Activated CD4-positive, alpha-beta memory T cell treated with anti-CD3 and anti-CD28 coated beads, Interleukin-2, amount 10 ng/mL, durations not matched to agents 7 days and 5 days (primary cell): Measurements from ENCODE around the gene ETFA. TPM values are rescaled to one million over a fixed set of nuclear protein-coding genes. Genes with fewer than 3 reads are reported as not detected.

ENCODE experiments used
- CTCF ChIA-PET: fragments of 350-600 bp; sonication (Branson Sonifier 250); formaldehyde crosslinking; loops from one replicate; lab custom pipeline; 2021; ENCODE audit warnings: antibody characterized with exemption, inconsistent platforms; lab: Charles Lee
- POLR2A ChIA-PET: fragments of 350-600 bp; sonication (Branson Sonifier 250); formaldehyde crosslinking; loops from one replicate; lab custom pipeline; 2021; ENCODE audit warnings: antibody characterized with exemption; lab: Charles Lee
- DNase-seq: peaks from one replicate; pipeline ENCODE4 v3.0.0-alpha.2; 2020
- H3K27ac Mint-ChIP-seq: one replicate; pipeline ENCODE4 v1.8.0; 2021; ENCODE audit warnings: mild to moderate bottlenecking, mixed read lengths
- H3K27me3 Mint-ChIP-seq: one replicate; pipeline ENCODE4 v1.8.0; 2021; ENCODE audit warnings: mixed read lengths
- H3K36me3 Mint-ChIP-seq: one replicate; pipeline ENCODE4 v1.8.0; 2021; ENCODE audit warnings: low read depth, mixed read lengths
- H3K4me1 Mint-ChIP-seq: one replicate; pipeline ENCODE4 v1.8.0; 2021; ENCODE audit warnings: mixed read lengths
- H3K4me3 Mint-ChIP-seq: one replicate; pipeline ENCODE4 v1.8.0; 2021; ENCODE audit warnings: mild to moderate bottlenecking, mixed read lengths
- H3K9me3 Mint-ChIP-seq: one replicate; pipeline ENCODE4 v1.8.0; 2021; ENCODE audit warnings: mixed read lengths
- total RNA-seq, 2 experiments: library from RNA; stranded (reverse); gene quantifications; one replicate each; pipeline ENCODE4 v1.2.3, GENCODE V29; 2021

ETFA gene
- total RNA-seq, 2 experiments from 2014 or later = 109 to 112 TPM

GRCh38 chr15:76345583-76345879 is 34.3 kb upstream of the ETFA start:
- no peak for DNase-seq
- ChIA-PET CTCF (interaction anchor here (1.3 to 3.3 kb wide), 2 partner anchors 10 to 11 kb away, joined by 4 to 9 read pairs; partner anchors contain the start of gene ISL2), POLR2A (interaction anchor here (1.0 to 2.9 kb wide), 4 partner anchors 9 to 560 kb away, joined by 3 to 15 read pairs (median 4); partner anchors contain the start of gene ISL2)
- Mint-ChIP-seq H3K4me1 (peaks cover 25% of the 10 kb centered on the region), H3K27me3 (peaks cover 68% of the 10 kb centered on the region), H3K9me3 (no peaks in the 10 kb centered on the region), H3K36me3 (peaks cover 24% of the 10 kb centered on the region), H3K27ac (no peak overlapping the region), H3K4me3 (peak overlapping the region; percentile 47)

- ChIA-PET CTCF (interaction anchor here (1.3 to 3.3 kb wide), 2 partner anchors 9 to 11 kb away, joined by 4 to 9 read pairs; partner anchors contain the start of gene ISL2), POLR2A (interaction anchor here (1.1 to 2.9 kb wide), 3 partner anchors 8 to 561 kb away, joined by 3 to 15 read pairs (median 4); partner anchors contain the start of gene ISL2)
- H3K27ac Mint-ChIP-seq = no peak overlapping the region
- H3K36me3 Mint-ChIP-seq = peaks cover 28% of the 10 kb centered on the region
- peaks cover 30% of the 10 kb centered on the region for H3K4me1 Mint-ChIP-seq
- H3K27me3 Mint-ChIP-seq = peaks cover 70% of the 10 kb centered on the region
- DNase-seq = no peak
- H3K4me3 Mint-ChIP-seq = peak overlapping the region; percentile 47
- no peaks in the 10 kb centered on the region for H3K9me3 Mint-ChIP-seq
Measured at GRCh38 chr15:76344893-76345582, 33.8 kb upstream of the ETFA start.

GRCh38 chr15:76343313-76343996 is 32.2 kb upstream of the ETFA start:
- H3K27me3 Mint-ChIP-seq = peaks cover 81% of the 10 kb centered on the region
- H3K9me3 Mint-ChIP-seq = no peaks in the 10 kb centered on the region
- no peak for DNase-seq
- H3K36me3 Mint-ChIP-seq = peaks cover 35% of the 10 kb centered on the region
- H3K4me3 Mint-ChIP-seq = no peak overlapping the region
- no peak overlapping the region for H3K27ac Mint-ChIP-seq
- CTCF ChIA-PET = interaction anchor here (3.3 kb wide), 1 partner anchor 8 kb away, joined by 9 read pairs; the partner anchor contains the start of gene ISL2
- peaks cover 46% of the 10 kb centered on the region for H3K4me1 Mint-ChIP-seq
- POLR2A ChIA-PET = no interaction called here

DNA sequence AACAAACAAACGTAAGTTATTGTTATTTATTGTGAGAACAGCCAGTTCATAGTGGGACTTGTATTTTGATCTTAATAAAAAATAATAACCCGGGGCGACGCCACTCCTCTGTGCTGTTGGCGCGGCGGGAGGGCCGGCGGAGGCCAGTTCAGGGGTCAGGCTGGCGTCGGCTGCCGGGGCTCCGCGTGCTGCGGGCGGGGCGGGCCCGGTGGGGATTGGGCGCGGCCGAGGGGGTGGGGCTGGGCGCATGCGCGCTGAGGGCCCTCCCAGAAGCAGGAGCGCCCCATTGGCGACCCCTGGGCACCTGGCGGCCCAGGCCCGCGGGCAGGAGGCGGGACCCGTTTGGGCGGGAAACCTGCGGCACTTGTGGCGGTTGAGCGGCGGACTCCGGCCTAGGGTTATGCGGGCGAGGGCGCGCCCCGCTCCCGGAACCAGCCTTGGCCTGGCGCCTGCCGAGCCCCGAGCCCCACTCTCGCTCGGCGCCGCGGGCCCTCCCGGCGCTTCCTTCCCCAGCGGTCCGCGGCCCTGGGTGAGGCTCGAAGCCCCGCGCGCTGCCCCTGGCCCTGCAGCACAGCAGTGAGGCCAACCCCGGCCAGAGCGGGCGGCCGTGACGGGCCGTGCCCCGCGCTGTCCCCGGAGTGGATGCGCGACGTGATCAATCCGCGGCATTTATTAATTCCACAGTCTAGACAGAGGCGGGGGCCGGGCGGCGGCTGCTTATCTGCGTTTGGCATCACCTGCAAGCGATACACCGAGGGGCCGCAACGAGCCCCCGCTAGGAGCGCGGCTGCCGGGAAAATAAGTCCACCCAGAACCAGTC is 31.3 kb upstream of the ETFA start:
- CTCF ChIA-PET = interaction anchor here (0.8 kb wide), 1 partner anchor 23 kb away, joined by 3 read pairs; no protein-coding TSS in a partner anchor
- Mint-ChIP-seq H3K36me3 (peaks cover 32% of the 10 kb centered on the region), H3K27me3 (peaks cover 76% of the 10 kb centered on the region), H3K9me3 (no peaks in the 10 kb centered on the region), H3K27ac (no peak overlapping the region), H3K4me1 (peaks cover 49% of the 10 kb centered on the region), H3K4me3 (peak overlapping the region; percentile 30)
- POLR2A ChIA-PET = no interaction called here
- no peak for DNase-seq

GRCh38 chr15:76342058-76342381 is 30.8 kb upstream of the ETFA start:
- no peaks in the 10 kb centered on the region for H3K9me3 Mint-ChIP-seq
- peaks cover 35% of the 10 kb centered on the region for H3K36me3 Mint-ChIP-seq
- ChIA-PET CTCF (interaction anchor here (0.8 to 1.0 kb wide), 2 partner anchors 23 to 203 kb away, joined by 3 read pairs; no protein-coding TSS in a partner anchor), POLR2A (no interaction called here)
- peaks cover 54% of the 10 kb centered on the region for H3K4me1 Mint-ChIP-seq
- DNase-seq = no peak
- H3K27ac Mint-ChIP-seq = peak overlapping the region; percentile 10
- H3K27me3 Mint-ChIP-seq = peaks cover 79% of the 10 kb centered on the region
- H3K4me3 Mint-ChIP-seq = peak overlapping the region; percentile 30

DNA sequence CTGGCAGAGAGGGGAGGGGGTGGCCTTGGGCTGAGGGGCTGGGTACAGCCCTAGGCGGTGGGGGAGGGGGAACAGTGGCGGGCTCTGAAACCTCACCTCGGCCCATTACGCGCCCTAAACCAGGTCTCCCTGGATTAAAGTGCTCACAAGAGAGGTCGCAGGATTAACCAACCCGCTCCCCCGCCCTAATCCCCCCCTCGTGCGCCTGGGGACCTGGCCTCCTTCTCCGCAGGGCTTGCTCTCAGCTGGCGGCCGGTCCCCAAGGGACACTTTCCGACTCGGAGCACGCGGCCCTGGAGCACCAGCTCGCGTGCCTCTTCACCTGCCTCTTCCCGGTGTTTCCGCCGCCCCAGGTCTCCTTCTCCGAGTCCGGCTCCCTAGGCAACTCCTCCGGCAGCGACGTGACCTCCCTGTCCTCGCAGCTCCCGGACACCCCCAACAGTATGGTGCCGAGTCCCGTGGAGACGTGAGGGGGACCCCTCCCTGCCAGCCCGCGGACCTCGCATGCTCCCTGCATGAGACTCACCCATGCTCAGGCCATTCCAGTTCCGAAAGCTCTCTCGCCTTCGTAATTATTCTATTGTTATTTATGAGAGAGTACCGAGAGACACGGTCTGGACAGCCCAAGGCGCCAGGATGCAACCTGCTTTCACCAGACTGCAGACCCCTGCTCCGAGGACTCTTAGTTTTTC is 30.2 kb upstream of the ETFA start:
- no peaks in the 10 kb centered on the region for H3K9me3 Mint-ChIP-seq
- DNase-seq = no peak
- POLR2A ChIA-PET = no interaction called here
- peaks cover 82% of the 10 kb centered on the region for H3K27me3 Mint-ChIP-seq
- CTCF ChIA-PET = interaction anchor here (0.8 to 1.0 kb wide), 2 partner anchors 24 to 202 kb away, joined by 3 read pairs; no protein-coding TSS in a partner anchor
- peak overlapping the region; percentile 30 for H3K4me3 Mint-ChIP-seq
- peak overlapping the region; percentile 10 for H3K27ac Mint-ChIP-seq
- peaks cover 59% of the 10 kb centered on the region for H3K4me1 Mint-ChIP-seq
- peaks cover 35% of the 10 kb centered on the region for H3K36me3 Mint-ChIP-seq

DNA sequence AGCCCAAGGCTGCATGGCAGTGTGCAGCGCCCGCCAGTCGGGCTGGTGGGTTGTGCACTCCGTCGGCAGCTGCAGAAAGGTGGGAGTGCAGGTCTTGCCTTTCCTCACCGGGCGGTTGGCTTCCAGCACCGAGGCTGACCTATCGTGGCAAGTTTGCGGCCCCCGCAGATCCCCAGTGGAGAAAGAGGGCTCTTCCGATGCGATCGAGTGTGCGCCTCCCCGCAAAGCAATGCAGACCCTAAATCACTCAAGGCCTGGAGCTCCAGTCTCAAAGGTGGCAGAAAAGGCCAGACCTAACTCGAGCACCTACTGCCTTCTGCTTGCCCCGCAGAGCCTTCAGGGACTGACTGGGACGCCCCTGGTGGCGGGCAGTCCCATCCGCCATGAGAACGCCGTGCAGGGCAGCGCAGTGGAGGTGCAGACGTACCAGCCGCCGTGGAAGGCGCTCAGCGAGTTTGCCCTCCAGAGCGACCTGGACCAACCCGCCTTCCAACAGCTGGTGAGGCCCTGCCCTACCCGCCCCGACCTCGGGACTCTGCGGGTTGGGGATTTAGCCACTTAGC is 29.6 kb upstream of the ETFA start:
- peak; percentile 48 for DNase-seq
- Mint-ChIP-seq H3K27ac (no peak overlapping the region), H3K36me3 (peaks cover 35% of the 10 kb centered on the region), H3K4me3 (peak overlapping the region; percentile 73), H3K9me3 (no peaks in the 10 kb centered on the region), H3K27me3 (peaks cover 79% of the 10 kb centered on the region), H3K4me1 (peaks cover 59% of the 10 kb centered on the region)
- ChIA-PET POLR2A (no interaction called here), CTCF (interaction anchor here (1.0 to 1.2 kb wide), 2 partner anchors 29 to 201 kb away, joined by 3 read pairs; partner anchors contain the start of gene ETFA)

DNA sequence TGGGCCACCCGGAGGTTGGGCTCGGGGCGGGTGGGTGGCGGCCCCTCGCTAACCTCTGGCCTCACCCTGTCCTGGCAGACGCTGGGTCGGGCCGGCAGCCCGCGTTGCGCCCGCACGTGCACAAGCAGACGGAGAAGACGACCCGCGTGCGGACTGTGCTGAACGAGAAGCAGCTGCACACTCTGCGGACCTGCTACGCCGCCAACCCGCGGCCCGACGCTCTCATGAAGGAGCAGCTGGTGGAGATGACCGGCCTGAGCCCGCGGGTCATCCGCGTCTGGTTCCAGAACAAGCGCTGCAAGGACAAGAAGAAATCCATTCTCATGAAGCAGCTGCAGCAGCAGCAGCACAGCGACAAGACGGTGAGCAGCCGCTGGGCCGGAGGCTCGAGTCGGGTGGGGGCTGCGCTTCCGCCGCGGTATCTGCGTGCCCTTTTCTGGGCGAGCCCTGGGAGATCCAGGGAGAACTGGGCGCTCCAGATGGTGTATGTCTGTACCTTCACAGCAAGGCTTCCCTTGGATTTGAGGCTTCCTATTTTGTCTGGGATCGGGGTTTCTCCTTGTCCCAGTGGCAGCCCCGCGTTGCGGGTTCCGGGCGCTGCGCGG is 29.0 kb upstream of the ETFA start:
- POLR2A ChIA-PET = no interaction called here
- H3K9me3 Mint-ChIP-seq = no peaks in the 10 kb centered on the region
- CTCF ChIA-PET = interaction anchor here (1.2 kb wide), 1 partner anchor 29 kb away, joined by 3 read pairs; the partner anchor contains the start of gene ETFA
- H3K27ac Mint-ChIP-seq = peak overlapping the region; percentile 22
- DNase-seq = no peak
- peaks cover 31% of the 10 kb centered on the region for H3K36me3 Mint-ChIP-seq
- peaks cover 60% of the 10 kb centered on the region for H3K4me1 Mint-ChIP-seq
- H3K27me3 Mint-ChIP-seq = peaks cover 76% of the 10 kb centered on the region
- peak overlapping the region; percentile 73 for H3K4me3 Mint-ChIP-seq

DNA sequence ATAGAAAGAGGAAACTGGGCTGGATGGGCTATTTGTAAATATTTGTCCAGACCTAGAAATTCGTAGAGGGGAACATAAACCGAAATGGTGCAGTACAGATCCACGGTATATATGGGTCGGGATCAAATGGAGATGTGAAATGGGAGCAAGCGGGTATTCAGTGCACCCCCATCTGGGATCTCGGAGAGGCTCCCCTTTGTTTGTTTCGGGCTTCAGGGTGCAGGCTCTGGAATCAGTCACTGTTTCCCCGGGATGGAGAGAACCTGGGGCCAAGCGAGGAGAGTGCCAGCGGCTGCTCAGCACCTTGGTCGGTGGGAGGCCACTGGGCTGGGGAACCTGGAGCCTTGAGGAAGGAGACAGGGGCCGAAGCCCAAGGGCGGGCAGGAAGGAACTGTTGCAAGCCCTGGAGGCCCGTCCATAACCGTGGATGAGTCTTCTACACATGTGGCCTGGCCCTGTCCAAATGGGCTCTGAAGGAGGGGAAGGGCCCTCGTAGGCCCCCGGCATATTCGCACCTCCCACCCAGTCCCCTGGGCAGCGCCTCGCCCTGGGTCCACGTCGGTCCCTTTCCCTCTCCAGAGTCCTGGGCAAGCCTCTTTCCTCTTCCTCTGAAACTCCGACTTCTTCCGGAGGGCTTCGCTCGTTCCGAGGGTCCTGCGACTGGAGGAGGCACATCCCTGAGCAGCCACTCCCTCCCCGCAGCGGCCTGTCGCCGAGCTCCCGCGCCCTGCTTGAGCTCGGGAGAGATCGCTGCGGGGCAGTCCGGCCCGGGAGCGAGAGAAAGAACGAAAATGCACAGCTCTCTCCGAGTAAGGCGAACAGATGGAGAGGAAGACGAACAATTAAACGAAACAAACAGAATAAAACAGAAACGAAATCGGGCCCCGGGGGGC is 28.3 kb upstream of the ETFA start:
- Mint-ChIP-seq H3K27me3 (peaks cover 70% of the 10 kb centered on the region), H3K27ac (peak overlapping the region; percentile 22), H3K4me3 (peak overlapping the region; percentile 73), H3K36me3 (peaks cover 29% of the 10 kb centered on the region), H3K4me1 (peaks cover 64% of the 10 kb centered on the region), H3K9me3 (no peaks in the 10 kb centered on the region)
- ChIA-PET POLR2A (interaction anchor here (1.1 kb wide), 1 partner anchor 10 kb away, joined by 3 read pairs; no protein-coding TSS in a partner anchor), CTCF (interaction anchor here (1.2 kb wide), 1 partner anchor 28 kb away, joined by 3 read pairs; the partner anchor contains the start of gene ETFA)
- DNase-seq = no peak

GRCh38 chr15:76338486-76339304 is 27.4 kb upstream of the ETFA start:
- Mint-ChIP-seq H3K9me3 (no peaks in the 10 kb centered on the region), H3K4me3 (peak overlapping the region; percentile 70), H3K4me1 (peaks cover 69% of the 10 kb centered on the region), H3K36me3 (peaks cover 29% of the 10 kb centered on the region), H3K27me3 (peaks cover 65% of the 10 kb centered on the region), H3K27ac (no peak overlapping the region)
- POLR2A ChIA-PET = interaction anchor here (1.1 kb wide), 1 partner anchor 11 kb away, joined by 3 read pairs; no protein-coding TSS in a partner anchor
- no peak for DNase-seq
- CTCF ChIA-PET = no interaction called here
